HFFc6 (cell line): ENCODE data around the gene CLIC1. TPM values are rescaled to one million over a fixed set of nuclear protein-coding genes. Genes with fewer than 3 reads are reported as not detected.
"Not testable (repeated sequence)": the region's sequence is repeated elsewhere in the genome, so short reads cannot be mapped to it uniquely, and the experiment has no call there.

Experiments
- DNase-seq: peaks from one replicate; pipeline ENCODE4 v3.0.0-alpha.2; 2018
- H3K27ac Mint-ChIP-seq: 2 replicates; pipeline ENCODE4 v1.8.0; 2020; ENCODE audit warnings: mild to moderate bottlenecking, mixed read lengths
- H3K27me3 Mint-ChIP-seq: 2 replicates; pipeline ENCODE4 v1.8.0; 2021; ENCODE audit warnings: mild to moderate bottlenecking, moderate library complexity, mixed read lengths; ENCODE audit not compliant: insufficient read depth
- H3K36me3 Mint-ChIP-seq: 2 replicates; pipeline ENCODE4 v1.8.0; 2021; ENCODE audit warnings: low read depth, mixed read lengths
- H3K4me1 Mint-ChIP-seq: 2 replicates; pipeline ENCODE4 v1.8.0; 2020; ENCODE audit warnings: low read depth, mixed read lengths
- H3K4me3 Mint-ChIP-seq: 2 replicates; pipeline ENCODE4 v1.8.0; 2020; ENCODE audit warnings: mild to moderate bottlenecking, moderate library complexity, mixed read lengths
- H3K9me3 Mint-ChIP-seq: 2 replicates; pipeline ENCODE4 v1.8.0; 2020; ENCODE audit warnings: mild to moderate bottlenecking, mixed read lengths
- total RNA-seq, 6 experiments: library from RNA; stranded (reverse); fragmentation: NEBNext Ultra II Directional; extraction: Animal tissue kit (Norgen Biotek cat#: 25700); gene quantifications; 2 replicates in 1 of 6; 3 replicates in 5 of 6; pipeline ENCODE4 v1.2.3, GENCODE V29; 2021
- TF ChIP-seq, protein P1 (sequence below): fragments of 200-600 bp; sonication (generic); IDR thresholded peaks from 2 replicates; pipeline ENCODE4 v1.5.0; 2021; ENCODE audit warnings: antibody characterized with exemption, mild to moderate bottlenecking

The CLIC1 gene
- total RNA-seq, 6 experiments from 2014 or later = 638 to 833 (median 745) TPM

DNA sequence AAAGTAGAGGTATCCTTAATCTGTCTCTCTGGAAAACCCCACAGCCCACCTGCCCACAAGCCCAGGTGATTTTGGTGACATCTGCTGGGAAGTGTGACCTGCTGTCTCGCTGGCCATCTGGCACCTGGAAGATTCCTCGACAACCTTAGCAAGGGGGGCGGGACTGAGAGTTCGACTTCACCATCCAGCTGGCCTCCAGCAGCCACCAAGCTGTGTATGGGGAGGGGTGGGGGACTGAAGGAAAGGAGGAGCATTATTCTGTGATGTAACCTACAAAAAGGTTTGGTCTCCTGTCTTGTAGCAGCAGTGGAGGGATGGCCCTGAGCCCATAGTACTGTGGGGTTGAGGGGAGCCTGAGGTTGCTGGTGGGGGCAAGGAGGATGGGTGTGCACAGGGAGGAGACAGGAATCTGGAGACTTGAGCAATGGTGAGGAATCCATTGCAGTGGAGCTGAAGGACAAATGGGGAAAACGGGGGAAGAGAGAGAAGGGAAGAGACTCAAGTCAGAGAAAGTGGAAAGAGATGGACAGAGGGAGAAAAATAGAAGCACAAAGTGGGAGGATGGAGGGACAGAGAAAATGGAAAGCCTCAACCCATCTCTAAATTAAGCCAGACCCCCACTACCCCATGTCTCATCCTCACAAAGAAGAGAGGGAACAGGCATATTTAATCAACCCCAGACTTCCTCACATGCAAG lies 25.7 kb downstream of the CLIC1 start:
- no peak for DNase-seq
- peaks cover 28% of the 10 kb centered on the region for H3K27me3 Mint-ChIP-seq

GRCh38 chr6:31709157-31709556 lies 27.2 kb downstream of the CLIC1 start:
- H3K36me3 Mint-ChIP-seq, H3K4me1 Mint-ChIP-seq, H3K4me3 Mint-ChIP-seq, H3K27ac Mint-ChIP-seq, H3K9me3 Mint-ChIP-seq, DNase-seq: not testable (repeated sequence)
- peaks cover 25% of the 10 kb centered on the region for H3K27me3 Mint-ChIP-seq

More for the DNA sequence above, 25.7 kb downstream of the CLIC1 start:
- H3K36me3 Mint-ChIP-seq = no peaks in the 10 kb centered on the region
- H3K4me3 Mint-ChIP-seq = no peak overlapping the region
- no peak overlapping the region for H3K27ac Mint-ChIP-seq
- TF ChIP-seq, protein P1, sequence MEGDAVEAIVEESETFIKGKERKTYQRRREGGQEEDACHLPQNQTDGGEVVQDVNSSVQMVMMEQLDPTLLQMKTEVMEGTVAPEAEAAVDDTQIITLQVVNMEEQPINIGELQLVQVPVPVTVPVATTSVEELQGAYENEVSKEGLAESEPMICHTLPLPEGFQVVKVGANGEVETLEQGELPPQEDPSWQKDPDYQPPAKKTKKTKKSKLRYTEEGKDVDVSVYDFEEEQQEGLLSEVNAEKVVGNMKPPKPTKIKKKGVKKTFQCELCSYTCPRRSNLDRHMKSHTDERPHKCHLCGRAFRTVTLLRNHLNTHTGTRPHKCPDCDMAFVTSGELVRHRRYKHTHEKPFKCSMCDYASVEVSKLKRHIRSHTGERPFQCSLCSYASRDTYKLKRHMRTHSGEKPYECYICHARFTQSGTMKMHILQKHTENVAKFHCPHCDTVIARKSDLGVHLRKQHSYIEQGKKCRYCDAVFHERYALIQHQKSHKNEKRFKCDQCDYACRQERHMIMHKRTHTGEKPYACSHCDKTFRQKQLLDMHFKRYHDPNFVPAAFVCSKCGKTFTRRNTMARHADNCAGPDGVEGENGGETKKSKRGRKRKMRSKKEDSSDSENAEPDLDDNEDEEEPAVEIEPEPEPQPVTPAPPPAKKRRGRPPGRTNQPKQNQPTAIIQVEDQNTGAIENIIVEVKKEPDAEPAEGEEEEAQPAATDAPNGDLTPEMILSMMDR = no peak
- H3K4me1 Mint-ChIP-seq = no peaks in the 10 kb centered on the region
- no peaks in the 10 kb centered on the region for H3K9me3 Mint-ChIP-seq

DNA sequence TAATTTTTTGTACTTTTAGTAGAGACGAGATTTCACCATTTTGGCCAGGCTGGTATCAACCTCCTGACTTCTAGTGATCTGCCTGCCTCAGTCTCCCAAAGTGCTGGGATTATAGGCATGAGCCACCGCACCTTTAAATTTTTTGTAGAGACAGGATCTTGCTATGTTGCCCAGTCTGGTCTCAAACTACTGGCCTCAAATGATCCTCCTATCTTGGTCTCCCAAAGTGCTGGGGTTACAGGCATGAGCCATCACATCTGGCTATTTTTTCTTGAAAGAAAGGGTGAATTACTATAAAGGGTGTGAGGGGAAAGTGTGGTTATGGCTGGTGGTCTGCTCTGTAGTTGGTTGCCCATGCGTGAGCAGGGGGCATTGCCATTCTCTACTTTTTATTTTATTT lies 28.1 kb downstream of the CLIC1 start:
- TF ChIP-seq, protein P1 = no peak
- Mint-ChIP-seq H3K27ac (no peak overlapping the region), H3K4me1 (peaks cover 4% of the 10 kb centered on the region), H3K36me3 (no peaks in the 10 kb centered on the region), H3K4me3 (no peak overlapping the region), H3K9me3 (no peaks in the 10 kb centered on the region), H3K27me3 (peaks cover 23% of the 10 kb centered on the region)
- no peak for DNase-seq

DNA sequence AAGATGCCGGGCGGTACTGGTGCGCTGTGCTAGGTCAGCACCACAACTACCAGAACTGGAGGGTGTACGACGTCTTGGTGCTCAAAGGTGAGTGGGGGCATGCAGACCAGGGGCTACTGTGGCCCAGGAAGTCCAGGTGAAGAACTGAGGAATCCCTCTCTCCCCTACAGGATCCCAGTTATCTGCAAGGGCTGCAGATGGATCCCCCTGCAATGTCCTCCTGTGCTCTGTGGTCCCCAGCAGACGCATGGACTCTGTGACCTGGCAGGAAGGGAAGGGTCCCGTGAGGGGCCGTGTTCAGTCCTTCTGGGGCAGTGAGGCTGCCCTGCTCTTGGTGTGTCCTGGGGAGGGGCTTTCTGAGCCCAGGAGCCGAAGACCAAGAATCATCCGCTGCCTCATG lies 28.6 kb downstream of the CLIC1 start:
- Mint-ChIP-seq H3K27ac (no peak overlapping the region), H3K27me3 (peaks cover 22% of the 10 kb centered on the region), H3K9me3 (no peaks in the 10 kb centered on the region), H3K36me3 (no peaks in the 10 kb centered on the region), H3K4me3 (no peak overlapping the region), H3K4me1 (peaks cover 6% of the 10 kb centered on the region)
- DNase-seq = no peak
- TF ChIP-seq, protein P1 = no peak

DNA sequence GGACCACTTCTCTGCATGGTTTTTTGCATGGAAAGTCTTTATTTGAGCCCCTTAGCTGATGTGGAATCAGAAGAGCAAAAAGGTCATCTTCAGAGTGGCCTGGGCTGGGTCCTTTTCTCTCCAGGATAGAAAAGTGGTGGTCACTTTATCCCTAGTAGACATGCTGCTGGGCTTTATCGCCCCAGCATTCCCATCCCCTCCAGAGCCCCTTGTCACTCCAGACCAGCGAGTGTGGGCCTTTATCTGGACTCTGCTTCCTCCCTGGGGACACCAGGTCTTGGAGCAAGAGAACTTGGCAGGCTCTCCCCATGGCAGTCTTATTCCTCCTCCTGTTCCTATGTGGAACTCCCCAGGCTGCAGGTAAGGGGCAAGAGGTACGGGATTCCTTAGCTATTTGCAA lies 29.7 kb downstream of the CLIC1 start, which contains the start of gene LY6G6F:
TSS of gene LY6G6F (plus strand) at position 268 of the 400 bp plus-strand sequence. CDS start at position 309, 41 bp downstream.
- H3K36me3 Mint-ChIP-seq = no peaks in the 10 kb centered on the region
- H3K27ac Mint-ChIP-seq = no peak within 1 kb of the TSS
- H3K4me3 Mint-ChIP-seq = no peak within 1 kb of the TSS
- H3K4me1 Mint-ChIP-seq = peaks cover 12% of the 10 kb centered on the region
- H3K27me3 Mint-ChIP-seq = peaks cover 13% of the 10 kb centered on the region
- DNase-seq = no peak
- H3K9me3 Mint-ChIP-seq = no peaks in the 10 kb centered on the region
- TF ChIP-seq, protein P1 = no peak

DNA sequence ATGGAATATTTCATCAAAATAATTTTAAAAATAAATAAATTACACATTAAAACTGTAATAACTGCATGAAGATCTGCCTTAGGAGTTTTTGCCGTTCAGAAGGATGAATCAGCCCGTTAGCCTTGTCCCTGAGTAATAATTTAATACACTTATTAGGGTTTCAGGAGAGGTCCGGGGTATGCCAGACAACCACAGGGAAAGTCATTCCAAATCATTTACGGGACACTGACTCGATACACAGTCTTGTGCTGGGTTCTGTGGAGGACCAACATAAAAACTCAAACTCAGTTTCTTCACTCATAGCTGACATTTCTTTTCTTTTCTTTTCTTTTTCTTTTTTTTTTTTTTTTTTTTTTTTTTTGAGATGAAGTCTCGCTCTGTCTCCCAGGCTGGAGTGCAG lies 30.4 kb downstream of the CLIC1 start:
- Mint-ChIP-seq H3K4me1 (peaks cover 18% of the 10 kb centered on the region), H3K4me3 (no peak overlapping the region), H3K27ac (no peak overlapping the region), H3K9me3 (no peaks in the 10 kb centered on the region), H3K36me3 (no peaks in the 10 kb centered on the region), H3K27me3 (peaks cover 9% of the 10 kb centered on the region)
- peak; percentile 43 for DNase-seq
- TF ChIP-seq, protein P1 = no peak
